ENCODE data around the gene RAB27A. TPM values are rescaled to one million over a fixed set of nuclear protein-coding genes. Genes with fewer than 3 reads are reported as not detected.

The RAB27A gene
- total RNA-seq, 1 experiment from 2014 or later: 4.7 TPM

- TF ChIP-seq ESRRA (CRISPR knock-in tag; IDR thresholded peaks at IDR 0.05; ENCODE audit: borderline replicate concordance) (no peak), ATF6 (CRISPR knock-in tag; IDR thresholded peaks at IDR 0.05) (no peak), ZNF281 (CRISPR knock-in tag; IDR thresholded peaks at IDR 0.05) (no peak), SMAD3 (CRISPR knock-in tag; IDR thresholded peaks at IDR 0.05; ENCODE audit: borderline replicate concordance) (no peak), SP1 (CRISPR knock-in tag; conservative IDR thresholded peaks at IDR 0.05) (no peak), HMGA2 (CRISPR knock-in tag; IDR thresholded peaks at IDR 0.05) (no peak), HMGXB4 (CRISPR knock-in tag; IDR thresholded peaks at IDR 0.05) (no peak), E2F4 (CRISPR knock-in tag; IDR thresholded peaks at IDR 0.05; ENCODE audit: borderline replicate concordance, low read depth) (no peak), TCF7 (CRISPR knock-in tag; IDR thresholded peaks at IDR 0.05; ENCODE audit: low read depth) (no peak), PREB (CRISPR knock-in tag; IDR thresholded peaks at IDR 0.05; ENCODE audit: borderline replicate concordance) (no peak)
These were observed 29.0 kb downstream of the RAB27A start (continued) for GRCh38 chr15:55260562-55261131.

- Mint-ChIP-seq H3K27me3 (ENCODE audit: low read depth) (no peaks in the 10 kb centered on the region; the same call in 1 of the 2 replicates), H3K4me3 (no peak overlapping the region), H3K9me3 (peaks cover 5% of the 10 kb centered on the region; the same call in 1 of the 2 replicates), H3K4me1 (no peaks in the 10 kb centered on the region; the same call in 1 of the 2 replicates), H3K36me3 (no peaks in the 10 kb centered on the region), H3K27ac (no peak overlapping the region)
- ChIA-PET POLR2A (interaction anchor here (0.6 kb wide), 1 partner anchor 767 kb away, joined by 3 read pairs; no protein-coding TSS in a partner anchor), CTCF (no interaction called here)
- DNase-seq (ENCODE audit: low spot score) (no peak), ATAC-seq (no peak)
- no peak for TF ChIP-seq ZNF423 (CRISPR knock-in tag; IDR thresholded peaks at IDR 0.05)
- TF ChIP-seq NR1H2 (CRISPR knock-in tag; IDR thresholded peaks at IDR 0.05): no peak
- no peak for TF ChIP-seq SMAD4 (CRISPR knock-in tag; IDR thresholded peaks at IDR 0.05)
- no peak for TF ChIP-seq ESRRA (CRISPR knock-in tag; IDR thresholded peaks at IDR 0.05; ENCODE audit: borderline replicate concordance)
- no peak for TF ChIP-seq SMAD3 (CRISPR knock-in tag; IDR thresholded peaks at IDR 0.05; ENCODE audit: borderline replicate concordance)
- TF ChIP-seq ZNF317 (CRISPR knock-in tag; IDR thresholded peaks at IDR 0.05; ENCODE audit: borderline replicate concordance, low read depth): no peak
- TF ChIP-seq GTF2I (CRISPR knock-in tag; conservative IDR thresholded peaks at IDR 0.05): no peak
- no peak for TF ChIP-seq ATF6 (CRISPR knock-in tag; IDR thresholded peaks at IDR 0.05)
- TF ChIP-seq ZNF416 (CRISPR knock-in tag; IDR thresholded peaks at IDR 0.05): no peak
- no peak for TF ChIP-seq JUN (CRISPR knock-in tag; IDR thresholded peaks at IDR 0.05)
- no peak for TF ChIP-seq ZNF232 (CRISPR knock-in tag; IDR thresholded peaks at IDR 0.05)
- no peak for TF ChIP-seq AFF4 (CRISPR knock-in tag; IDR thresholded peaks at IDR 0.05; ENCODE audit: borderline replicate concordance)
- TF ChIP-seq FOXJ3 (CRISPR knock-in tag; IDR thresholded peaks at IDR 0.05; ENCODE audit: borderline replicate concordance): no peak
These were observed 31.7 kb downstream of the RAB27A start for GRCh38 chr15:55257938-55258337.
